Right forelimb (tissue), 1 donor: ENCODE results near the gene TMEM53.
"Not testable (repeated sequence)": the region's sequence is repeated elsewhere in the genome, so short reads cannot be mapped to it uniquely, and the experiment has no call there.

Experiments used
- DNase-seq: peaks from one replicate; pipeline ENCODE4 v3.0.0-alpha.2; 2018

TMEM53 gene

DNA sequence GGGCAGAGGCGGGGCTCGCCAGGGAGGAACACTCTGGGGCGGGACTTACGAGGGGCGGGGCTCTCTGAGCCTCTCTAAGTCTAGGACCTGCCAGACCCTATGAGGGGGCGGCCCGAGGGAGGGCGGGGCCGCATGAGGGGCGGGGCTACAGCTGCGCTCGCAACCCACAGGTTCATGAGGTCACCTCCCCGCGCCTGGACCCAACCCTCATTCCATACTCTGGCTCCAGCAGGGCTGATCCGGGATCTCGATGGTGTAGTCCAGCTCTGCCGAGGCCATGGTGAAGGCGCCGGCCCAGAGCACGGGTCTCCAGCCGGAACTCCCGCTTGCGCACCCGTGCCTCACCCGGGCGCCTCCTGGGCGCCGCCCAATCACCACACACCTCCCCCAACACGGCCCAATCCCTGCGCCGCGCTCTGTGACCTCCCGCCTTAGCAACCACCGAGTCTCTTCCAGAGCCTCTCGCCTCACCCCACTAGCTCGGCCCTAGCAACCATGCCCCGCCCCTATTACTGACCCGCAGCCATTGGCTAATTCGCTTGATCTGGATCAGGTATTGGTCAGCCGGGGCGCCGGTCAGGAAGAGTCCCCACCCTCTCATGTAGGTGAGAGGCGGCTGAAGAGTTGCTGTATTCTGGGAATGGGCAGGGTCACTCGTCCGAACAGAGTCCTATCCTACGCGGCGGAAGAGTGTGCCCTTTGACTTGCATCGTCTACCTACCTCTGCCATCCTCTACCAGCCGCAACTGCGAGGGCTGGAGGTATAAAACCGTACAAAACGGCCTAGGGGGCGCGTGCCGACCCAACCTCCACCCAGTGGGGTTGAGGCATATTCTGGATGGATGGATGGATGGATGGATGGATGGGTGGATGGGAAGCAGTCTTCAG is at the start of gene TMEM53, which contains the start of gene ARMH1:
Gene TMEM53 (minus strand): TSS at position 369 of the 888 bp plus-strand sequence. CDS start 90 bp downstream, at position 279.
Gene ARMH1 (plus strand): TSS at position 602 of the 888 bp plus-strand sequence. CDS start 14,984 bp downstream, outside the sequence.
- DNase-seq: peak; percentile 98

- DNase-seq: no peak
Measured at GRCh38 chr1:44723496-44724295, 49.4 kb upstream of the TMEM53 start.

- DNase-seq: no peak
Measured at GRCh38 chr1:44723064-44723463, 48.8 kb upstream of the TMEM53 start.

DNA sequence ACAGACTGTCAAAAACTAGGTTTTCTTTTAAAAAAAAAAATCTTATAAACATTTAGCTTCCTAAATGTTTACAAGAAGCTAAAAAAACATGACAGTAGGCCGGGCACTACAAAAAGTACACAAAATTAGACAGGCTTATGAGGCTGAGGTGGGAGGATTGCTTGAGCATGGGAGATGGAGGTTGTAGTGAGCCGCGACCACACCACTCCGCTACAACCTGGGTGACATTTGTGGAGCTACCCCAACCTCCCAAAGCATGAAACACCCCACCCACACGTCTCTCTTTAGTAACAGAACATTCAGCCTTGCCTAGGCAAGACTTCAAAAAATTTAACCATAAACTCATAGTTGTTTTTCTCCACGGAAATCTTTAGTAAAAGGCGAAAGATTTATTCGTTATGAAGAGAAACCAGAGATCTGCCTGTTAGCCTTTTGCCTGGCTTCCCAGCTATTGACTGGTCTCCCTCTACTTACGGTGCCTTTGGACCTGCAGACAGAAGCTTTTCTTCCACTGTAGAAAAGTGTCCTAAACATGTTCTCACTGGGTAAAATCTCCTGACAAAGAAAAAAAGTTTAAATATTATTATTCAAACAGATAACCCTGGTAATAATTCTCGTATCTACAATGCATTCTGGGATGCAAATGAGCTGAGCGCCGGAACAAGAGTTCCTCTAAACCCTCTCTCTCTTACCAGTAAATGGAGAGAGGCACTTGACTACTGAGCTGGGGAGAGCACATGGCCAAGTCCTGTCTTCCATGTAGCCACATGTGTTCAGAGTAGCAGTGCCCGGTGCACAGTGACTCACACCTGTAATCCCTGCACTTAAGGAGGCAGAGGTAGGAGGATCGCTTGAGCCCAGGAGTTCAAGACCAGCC is 47.4 kb upstream of the TMEM53 start:
- DNase-seq: no peak

- DNase-seq: no peak
Measured at GRCh38 chr1:44720281-44720680, 46.0 kb upstream of the TMEM53 start.

DNA sequence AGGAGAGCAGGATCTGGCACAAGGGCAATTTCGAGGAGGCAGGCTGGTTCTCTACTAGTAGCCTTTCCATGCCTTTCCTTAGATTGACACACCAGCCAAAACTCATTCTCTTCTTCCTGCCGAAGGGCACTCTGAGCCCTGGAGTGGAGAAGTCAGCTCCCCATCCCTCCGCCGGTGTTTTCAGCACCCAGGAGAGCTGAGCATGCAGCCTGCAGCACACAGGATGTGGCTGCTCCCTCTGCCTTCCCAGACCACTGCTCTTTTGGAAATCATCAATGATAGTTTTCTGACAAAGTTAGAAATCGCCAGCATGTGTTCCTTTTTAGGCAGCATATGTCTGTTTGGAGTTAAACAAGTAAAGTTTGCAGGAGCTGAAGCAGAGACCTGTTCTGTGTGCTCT is 45.0 kb upstream of the TMEM53 start:
- no peak for DNase-seq

- DNase-seq: no peak
Measured at GRCh38 chr1:44718091-44718490, 43.8 kb upstream of the TMEM53 start.

DNA sequence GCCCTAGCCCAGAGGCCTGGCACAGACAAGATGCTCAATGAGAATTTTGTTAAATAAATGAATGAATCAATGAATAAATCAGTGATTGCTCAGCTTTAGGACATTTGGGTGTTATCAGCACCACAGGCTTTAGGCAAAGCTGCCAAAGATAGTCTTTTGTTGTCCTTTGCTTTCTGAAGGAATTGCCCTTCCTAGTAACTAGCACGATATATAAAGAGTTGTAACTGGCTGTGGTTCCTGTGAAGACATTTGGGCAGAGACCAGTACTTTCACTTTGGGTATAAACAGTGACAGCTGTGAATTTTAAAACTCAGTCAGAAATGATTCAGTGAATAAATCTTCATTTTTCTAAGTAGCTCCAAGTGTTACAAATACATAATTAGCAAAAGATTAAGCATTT is 43.4 kb upstream of the TMEM53 start:
- DNase-seq: no peak

DNA sequence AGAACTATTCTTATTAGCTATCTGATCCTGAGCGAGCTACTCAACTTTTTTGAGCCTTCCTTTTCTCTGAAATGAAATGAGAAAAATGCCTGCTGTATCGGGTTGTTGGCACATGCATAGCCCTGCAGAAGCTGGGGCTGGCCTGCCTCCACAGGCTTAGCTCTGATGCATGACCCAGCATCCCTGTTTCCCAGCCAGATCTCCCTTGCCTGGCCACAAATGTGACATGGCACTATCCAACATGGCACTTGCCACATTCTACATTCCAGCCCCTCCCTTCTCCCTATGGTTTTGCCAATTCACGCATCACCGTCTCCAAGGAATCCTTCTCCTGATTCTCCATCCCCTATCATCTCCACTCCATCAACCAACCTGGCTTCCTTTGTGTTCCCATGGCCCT is 42.9 kb upstream of the TMEM53 start:
- DNase-seq: no peak

DNA sequence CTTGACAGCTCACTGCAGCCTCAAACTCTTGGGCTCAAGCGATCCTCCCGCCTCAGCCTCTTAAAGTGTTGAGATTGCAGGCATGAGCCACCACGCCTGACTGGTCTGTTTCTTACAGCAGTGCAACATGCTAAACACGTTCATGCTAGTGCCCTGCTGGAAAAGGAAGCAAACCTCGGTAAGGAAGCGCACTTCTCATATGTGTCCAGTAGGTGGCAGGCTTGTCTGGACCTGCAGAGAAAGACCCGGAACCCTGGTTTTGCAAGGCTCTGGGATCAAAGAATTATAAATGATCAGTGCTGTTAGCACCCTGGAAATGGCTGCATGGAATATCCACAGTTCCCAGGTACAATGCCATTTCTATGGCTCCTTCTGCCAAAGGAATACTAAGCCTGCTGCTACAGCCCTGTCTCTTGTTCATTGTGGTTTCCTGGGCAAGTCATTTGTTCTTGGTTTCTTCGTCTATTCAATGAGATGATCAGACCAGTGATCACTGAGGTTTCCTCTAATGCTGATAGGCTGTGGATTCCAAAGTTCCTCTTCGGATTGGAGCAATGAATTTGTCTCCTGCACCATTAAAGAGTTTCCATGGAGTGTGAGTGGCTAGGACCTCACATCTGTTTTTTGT is 40.8 kb upstream of the TMEM53 start:
- DNase-seq: peak; percentile 63

- no peak for DNase-seq
Measured at GRCh38 chr1:44714532-44714931, 40.3 kb upstream of the TMEM53 start.

DNA sequence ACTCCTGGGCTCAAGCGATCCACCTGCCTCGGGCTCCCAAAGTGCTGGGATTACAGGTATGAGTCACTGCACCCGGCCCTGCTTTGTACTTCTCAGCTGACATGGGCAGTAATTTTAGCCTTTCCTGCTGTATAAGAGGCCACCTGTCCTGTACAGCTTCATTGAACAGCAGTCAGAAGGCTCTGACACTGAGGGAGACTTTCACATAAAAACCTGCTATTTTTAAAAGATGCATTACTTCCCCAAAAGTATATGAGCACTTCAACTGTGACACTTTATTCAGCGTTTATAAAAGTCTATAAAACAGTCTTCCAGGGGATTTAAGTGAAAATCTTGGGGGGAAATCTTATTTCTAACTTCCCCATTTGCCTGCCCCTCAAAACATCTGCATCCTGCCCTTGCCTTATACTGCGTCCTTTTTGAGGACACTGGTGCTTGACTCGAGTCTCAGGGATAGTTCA is 39.1 kb upstream of the TMEM53 start:
- no peak for DNase-seq

DNA sequence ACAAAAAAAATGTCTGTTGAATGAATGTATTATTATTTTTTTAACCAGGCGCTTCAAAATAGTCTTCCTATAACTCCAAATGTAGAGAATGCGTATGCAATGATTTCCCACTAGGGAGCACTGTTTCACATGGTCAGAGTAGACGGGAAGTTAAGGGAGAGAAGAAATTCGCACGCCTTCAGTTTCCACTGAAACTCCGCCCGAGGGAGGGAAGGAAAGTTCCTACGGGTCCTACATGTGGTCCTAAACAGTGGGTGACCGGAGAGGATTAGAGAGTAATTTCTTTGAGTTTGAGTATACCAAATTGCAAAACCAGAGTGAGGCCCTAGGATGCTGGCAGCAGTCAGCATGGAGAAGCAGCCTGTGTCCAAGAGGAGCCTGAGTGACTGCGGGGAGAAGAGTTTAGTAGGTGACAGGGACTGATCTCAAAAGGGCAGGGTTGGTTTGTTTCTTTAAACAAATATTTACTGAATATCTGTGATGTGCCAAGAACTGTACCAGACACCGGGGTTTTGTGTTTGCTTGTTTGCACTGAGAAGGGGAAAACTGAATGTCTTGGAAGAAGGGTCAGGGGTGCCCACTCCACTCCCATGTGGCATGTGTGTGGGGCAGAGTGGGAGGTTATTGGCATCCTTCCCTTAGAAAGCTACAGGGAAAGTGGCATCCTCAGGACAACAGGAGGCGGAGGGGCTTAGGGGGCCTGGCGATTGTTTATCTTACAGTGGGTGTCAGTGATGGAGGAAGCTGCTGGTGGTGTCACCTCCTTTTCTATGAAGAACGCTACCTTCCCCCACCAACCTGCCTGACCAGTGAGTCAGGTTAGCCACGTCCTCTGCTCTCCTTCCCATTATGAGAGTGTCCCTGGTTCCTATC is 33.9 kb upstream of the TMEM53 start:
- DNase-seq: no peak

DNA sequence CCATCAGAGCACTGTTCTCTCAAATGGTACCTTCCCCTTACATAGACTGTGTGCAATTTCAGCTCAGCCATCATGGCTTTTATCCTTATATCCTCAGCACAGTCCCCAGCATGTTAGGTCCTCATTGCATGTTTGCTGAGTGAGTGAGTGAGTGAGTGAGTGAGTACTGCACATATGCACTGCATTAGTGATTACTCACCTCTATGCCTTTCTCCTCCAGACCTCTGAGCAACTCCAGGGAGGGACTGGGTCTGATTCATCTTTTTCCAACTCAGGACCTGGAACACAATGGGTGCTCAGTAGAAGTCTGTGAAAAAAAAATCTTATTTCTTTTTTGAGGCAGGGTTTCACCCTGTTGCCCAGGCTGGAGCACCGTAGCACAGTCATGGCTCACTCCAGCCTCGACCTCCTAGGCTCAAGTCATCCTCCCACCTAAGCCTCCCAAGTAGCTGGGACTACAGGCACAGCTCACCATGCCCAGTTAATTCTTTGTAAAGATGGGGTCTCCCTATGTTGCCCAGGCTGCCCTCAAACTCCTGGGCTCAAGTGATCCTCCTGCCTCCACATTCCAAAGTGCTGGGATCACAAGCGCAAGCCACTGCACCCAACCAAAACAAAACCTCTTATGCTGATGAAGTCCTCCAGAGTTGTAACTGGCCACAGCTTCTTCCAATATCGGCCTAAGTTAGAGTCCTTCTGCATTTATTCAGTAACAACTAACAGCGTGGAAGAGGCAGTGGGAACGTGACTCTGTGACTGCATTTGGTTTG is 33.0 kb upstream of the TMEM53 start:
- no peak for DNase-seq

DNA sequence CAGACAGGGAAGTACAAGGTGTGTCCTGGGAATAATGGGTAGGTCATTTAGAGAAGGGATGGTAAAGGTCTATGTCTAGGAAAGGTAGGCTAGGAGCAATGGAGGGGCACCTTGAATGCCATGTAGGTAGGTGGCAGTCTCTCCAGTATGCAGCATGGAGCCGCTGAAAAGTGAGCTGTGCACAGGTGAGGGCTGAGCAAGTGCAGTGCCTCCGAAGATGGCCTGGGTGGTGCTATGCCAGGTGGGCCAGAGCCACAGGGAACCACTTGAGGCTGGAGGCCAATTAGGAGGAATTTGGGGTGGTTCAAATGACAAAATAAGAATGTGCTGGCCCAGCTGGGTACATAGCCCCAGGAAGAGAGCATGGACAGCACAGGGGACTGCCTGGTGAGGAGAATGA is 31.7 kb upstream of the TMEM53 start:
- DNase-seq: no peak

DNA sequence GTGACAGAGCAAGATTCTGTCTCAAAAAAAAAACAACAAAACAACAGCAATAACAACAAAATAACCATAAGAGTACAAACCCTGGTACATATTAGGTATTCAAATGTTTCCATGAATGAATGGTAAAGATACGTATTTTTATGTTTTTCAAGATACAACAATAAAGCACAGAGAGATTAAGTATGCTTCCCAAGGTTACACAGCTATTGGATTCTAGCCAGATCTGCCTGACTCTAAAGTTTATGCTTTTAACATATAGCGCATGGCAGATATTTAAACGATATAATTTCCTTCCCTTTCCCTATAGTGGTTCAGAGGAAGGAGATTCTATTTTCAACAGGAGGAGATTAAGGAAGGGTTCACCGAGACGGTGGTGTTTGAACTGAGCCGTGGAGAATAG is 31.2 kb upstream of the TMEM53 start:
- DNase-seq: no peak

- DNase-seq: no peak
Measured at GRCh38 chr1:44701141-44701573, 26.9 kb upstream of the TMEM53 start.

DNA sequence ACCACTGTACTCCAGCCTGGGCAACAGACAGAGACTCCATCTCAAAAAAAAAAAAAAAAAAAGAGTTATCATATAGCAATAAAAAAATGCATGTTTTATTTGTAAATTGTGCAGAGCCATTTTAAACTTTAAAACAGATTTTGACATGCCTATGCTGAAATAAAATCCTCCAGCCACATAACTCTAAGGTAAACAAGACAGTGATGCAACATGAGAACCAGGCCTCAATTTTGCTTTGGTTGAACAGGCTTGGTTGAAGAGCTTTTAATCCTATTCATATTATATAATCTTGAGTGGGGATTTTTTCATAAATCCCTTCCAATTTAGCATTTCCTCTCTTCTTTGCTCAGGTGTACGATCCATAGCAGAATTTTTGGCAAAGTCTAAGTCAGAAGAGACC is 26.3 kb upstream of the TMEM53 start:
- DNase-seq: no peak

GRCh38 chr1:44699375-44699774 is 25.1 kb upstream of the TMEM53 start:
- DNase-seq: not testable (repeated sequence)

DNA sequence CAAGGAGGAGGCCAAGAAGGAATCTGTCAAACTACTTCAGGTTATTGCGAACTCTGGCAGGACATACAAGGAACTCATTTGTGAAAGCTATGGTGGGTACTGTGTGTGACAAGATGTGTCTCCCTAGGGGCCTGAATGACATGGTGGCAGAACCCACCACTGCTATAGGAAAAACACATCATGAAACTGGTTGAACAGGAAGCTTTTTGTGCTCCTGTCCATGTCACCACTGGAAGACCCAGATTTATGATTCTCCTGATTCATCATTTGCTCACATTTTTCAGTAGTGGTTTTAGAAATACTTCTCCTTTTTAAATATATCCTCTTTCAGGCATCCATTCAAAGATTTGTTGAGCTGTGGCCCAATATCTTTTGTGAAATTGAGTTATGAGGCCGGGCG is 23.9 kb upstream of the TMEM53 start:
- no peak for DNase-seq
